Colonic mucosa (tissue), 4 donors: ENCODE measurements around the gene MYLK. TPM values are rescaled to one million over a fixed set of nuclear protein-coding genes. Genes with fewer than 3 reads are reported as not detected.

Experiments used
- DNase-seq: peaks from one replicate; pipeline ENCODE4 v3.0.0-alpha.2; 2020
- H3K27ac ChIP-seq: fragments of 200-600 bp; one replicate; pipeline ENCODE4 v1.8.0; 2021
- H3K27me3 ChIP-seq: fragments of 200-600 bp; one replicate; pipeline ENCODE4 v1.8.0; 2021
- H3K36me3 ChIP-seq: fragments of 200-600 bp; one replicate; pipeline ENCODE4 v1.8.0; 2021
- H3K4me1 ChIP-seq: fragments of 200-600 bp; one replicate; pipeline ENCODE4 v1.8.0; 2021; ENCODE audit warnings: mild to moderate bottlenecking
- H3K4me3 ChIP-seq: fragments of 200-600 bp; one replicate; pipeline ENCODE4 v1.8.0; 2021
- H3K9ac ChIP-seq, 2 donors: one replicate each; pipeline ENCODE4 v1.7.0; 2013; ENCODE audit warnings: control low read depth in 2 of 2, low read depth in 2 of 2, low read length in 2 of 2
- H3K9me3 ChIP-seq: fragments of 200-600 bp; one replicate; pipeline ENCODE4 v1.8.0; 2021
- intact Hi-C: fragments of 100-400 bp; cut with DNase I; formaldehyde crosslinking; loops from one replicate; pipeline ENCODE4 v1.14.1; 2022
- total RNA-seq, 2 donors: library from RNA; stranded (reverse); fragmentation: NEBNext Ultra II Directional in 1 of 2; extraction: Animal tissue kit (Norgen Biotek cat#: 25700) in 1 of 2; gene quantifications; one replicate each; pipeline ENCODE4 v1.2.1, GENCODE V29; 2021
- TF ChIP-seq, protein P1 (sequence below): fragments of 200-600 bp; IDR thresholded peaks from one replicate; pipeline ENCODE4 v1.8.0; 2022; ENCODE audit warnings: antibody characterized with exemption, mild to moderate bottlenecking
- donor health status: healthy.
- donor health status: DM: no; HTN: no; CAD: no.
- donor health status: DM: no; HTN: no; CAD: no.

MYLK gene
- total RNA-seq, 2 donors from 2014 or later, result 58.8 to 267 TPM

DNA sequence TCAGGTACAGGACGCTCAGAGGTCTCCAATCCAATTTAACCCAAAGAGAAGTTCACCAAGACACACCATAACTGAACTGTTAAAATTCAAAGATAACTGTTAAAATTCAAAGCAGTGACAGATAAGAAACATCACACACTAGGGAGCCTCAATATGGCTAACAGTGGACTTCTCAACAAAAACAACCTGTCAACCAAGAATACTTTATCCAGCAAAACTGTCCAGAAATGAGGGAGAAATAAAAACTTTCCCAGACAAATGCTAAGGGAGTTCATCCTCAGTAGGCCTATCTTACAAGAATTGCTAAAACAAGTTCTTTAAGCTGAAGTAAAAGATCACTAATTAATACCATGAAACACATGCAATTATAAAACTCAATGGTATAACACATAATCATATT, 36.3 kb upstream of the MYLK start:
- no peak overlapping the region for H3K27ac ChIP-seq
- peaks cover 4% of the 10 kb centered on the region for H3K36me3 ChIP-seq
- no peaks in the 10 kb centered on the region for H3K4me1 ChIP-seq
- intact Hi-C loops, result no loop called here
- H3K4me3 ChIP-seq, result no peak overlapping the region
- no peaks in the 10 kb centered on the region for H3K9me3 ChIP-seq
- no peak for DNase-seq
- no peaks in the 10 kb centered on the region for H3K27me3 ChIP-seq
- H3K9ac ChIP-seq, result no peak overlapping the region
- TF ChIP-seq, protein P1, sequence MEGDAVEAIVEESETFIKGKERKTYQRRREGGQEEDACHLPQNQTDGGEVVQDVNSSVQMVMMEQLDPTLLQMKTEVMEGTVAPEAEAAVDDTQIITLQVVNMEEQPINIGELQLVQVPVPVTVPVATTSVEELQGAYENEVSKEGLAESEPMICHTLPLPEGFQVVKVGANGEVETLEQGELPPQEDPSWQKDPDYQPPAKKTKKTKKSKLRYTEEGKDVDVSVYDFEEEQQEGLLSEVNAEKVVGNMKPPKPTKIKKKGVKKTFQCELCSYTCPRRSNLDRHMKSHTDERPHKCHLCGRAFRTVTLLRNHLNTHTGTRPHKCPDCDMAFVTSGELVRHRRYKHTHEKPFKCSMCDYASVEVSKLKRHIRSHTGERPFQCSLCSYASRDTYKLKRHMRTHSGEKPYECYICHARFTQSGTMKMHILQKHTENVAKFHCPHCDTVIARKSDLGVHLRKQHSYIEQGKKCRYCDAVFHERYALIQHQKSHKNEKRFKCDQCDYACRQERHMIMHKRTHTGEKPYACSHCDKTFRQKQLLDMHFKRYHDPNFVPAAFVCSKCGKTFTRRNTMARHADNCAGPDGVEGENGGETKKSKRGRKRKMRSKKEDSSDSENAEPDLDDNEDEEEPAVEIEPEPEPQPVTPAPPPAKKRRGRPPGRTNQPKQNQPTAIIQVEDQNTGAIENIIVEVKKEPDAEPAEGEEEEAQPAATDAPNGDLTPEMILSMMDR, result no peak

DNA sequence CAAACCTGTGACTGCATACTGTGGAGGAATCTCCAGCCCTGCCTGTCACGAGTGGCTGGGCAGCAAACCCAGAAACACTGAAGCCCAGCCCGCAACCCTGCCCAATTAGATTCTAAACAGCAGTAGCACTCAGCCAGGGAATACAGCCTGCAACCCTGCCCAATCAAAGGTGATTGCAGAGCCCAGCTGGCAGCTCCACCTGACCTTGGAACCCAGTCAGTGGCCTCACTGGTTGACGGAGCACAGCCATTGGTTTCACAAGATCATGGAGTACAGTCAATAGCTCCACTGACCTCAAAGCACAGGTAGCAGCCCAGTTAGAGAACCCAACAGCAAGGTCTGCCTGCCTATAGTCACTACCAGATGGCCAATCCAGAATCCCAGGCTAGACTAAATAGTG, 35.2 kb upstream of the MYLK start:
- H3K36me3 ChIP-seq, result peaks cover 4% of the 10 kb centered on the region
- DNase-seq, result no peak

DNA sequence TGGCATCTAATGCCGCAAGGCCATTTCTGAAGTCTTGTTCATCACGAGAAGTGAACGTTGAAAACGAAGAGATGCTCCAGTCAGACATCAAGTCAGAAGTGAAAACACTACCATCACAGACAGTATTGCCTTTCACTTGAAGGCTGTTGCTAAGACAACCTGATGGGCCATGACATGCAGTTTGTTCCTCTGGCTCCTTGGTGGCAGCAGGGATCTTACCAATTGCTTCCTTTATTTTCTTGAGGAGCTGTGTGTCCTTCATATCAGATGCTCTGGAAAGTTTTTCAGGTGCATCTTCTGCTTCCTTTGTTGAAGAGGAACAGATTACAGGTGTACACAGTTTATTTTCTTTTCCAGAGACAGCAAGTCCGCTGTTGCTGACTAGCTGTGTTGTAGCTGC, 30.7 kb upstream of the MYLK start:
- no peaks in the 10 kb centered on the region for H3K9me3 ChIP-seq
- TF ChIP-seq, protein P1, result no peak
- DNase-seq, result no peak
- no peaks in the 10 kb centered on the region for H3K27me3 ChIP-seq
- H3K9ac ChIP-seq, result no peak overlapping the region
- no peak overlapping the region for H3K4me3 ChIP-seq
- no peaks in the 10 kb centered on the region for H3K36me3 ChIP-seq
- intact Hi-C loops, result no loop called here
- no peaks in the 10 kb centered on the region for H3K4me1 ChIP-seq
- H3K27ac ChIP-seq, result no peak overlapping the region

More for the DNA sequence above, 35.2 kb upstream of the MYLK start:
- no peak overlapping the region for H3K27ac ChIP-seq
- H3K4me1 ChIP-seq, result no peaks in the 10 kb centered on the region
- H3K9me3 ChIP-seq, result no peaks in the 10 kb centered on the region
- H3K9ac ChIP-seq, result no peak overlapping the region
- no peak overlapping the region for H3K4me3 ChIP-seq
- TF ChIP-seq, protein P1, result no peak
- intact Hi-C loops, result no loop called here
- no peaks in the 10 kb centered on the region for H3K27me3 ChIP-seq

DNA sequence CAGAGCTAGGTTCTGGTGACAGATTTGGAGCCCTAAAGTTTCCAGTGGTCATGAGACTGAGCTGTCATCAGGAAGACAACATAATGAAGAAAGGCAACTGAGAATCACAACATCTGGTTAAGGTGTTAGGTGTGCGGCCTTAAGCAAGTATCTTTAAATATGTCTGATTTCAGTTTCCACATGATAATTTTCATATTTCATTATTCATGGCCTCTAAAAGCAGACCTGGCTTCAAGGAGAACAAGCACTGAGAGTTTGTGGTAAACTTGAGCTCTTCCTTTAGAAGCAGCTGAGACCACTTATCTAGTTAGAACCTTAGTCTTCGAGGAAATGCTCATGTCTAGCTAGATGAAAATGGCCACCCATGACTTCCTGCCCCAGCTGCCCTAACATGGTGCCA, 25.7 kb upstream of the MYLK start:
- Histone ChIP-seq H3K9ac (no peak overlapping the region), H3K27me3 (no peaks in the 10 kb centered on the region), H3K36me3 (no peaks in the 10 kb centered on the region), H3K9me3 (no peaks in the 10 kb centered on the region), H3K4me3 (no peak overlapping the region), H3K4me1 (no peaks in the 10 kb centered on the region), H3K27ac (no peak overlapping the region)
- TF ChIP-seq, protein P1, result no peak
- intact Hi-C loops, result no loop called here
- no peak for DNase-seq

DNA sequence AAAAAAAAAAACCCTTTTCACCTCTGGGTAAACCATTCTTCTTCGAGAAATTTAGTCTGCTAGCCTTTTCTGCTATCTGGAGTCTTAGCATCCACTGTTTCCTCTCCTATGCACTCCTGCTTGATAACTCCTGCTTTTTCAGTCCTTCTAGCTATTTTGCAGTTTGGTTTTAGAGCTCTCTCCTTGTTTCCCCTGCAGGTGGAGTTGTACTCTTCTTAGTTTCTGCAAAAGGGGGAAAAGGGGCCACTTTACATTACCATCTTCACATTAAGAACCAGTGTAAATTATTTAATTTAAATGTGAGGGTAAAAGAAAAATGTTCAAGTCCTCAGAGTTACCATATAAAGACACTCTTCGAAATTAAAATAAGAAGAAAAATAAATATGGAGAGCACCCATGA, 23.6 kb upstream of the MYLK start:
- TF ChIP-seq, protein P1, result no peak
- intact Hi-C loops, result no loop called here
- no peak for DNase-seq
- Histone ChIP-seq H3K4me1 (no peaks in the 10 kb centered on the region), H3K27me3 (no peaks in the 10 kb centered on the region), H3K27ac (no peak overlapping the region), H3K9me3 (no peaks in the 10 kb centered on the region), H3K4me3 (no peak overlapping the region), H3K36me3 (no peaks in the 10 kb centered on the region), H3K9ac (no peak overlapping the region)
